AG20443 (cell line): ENCODE data around the gene ICOSLG.
"Not testable (repeated sequence)": the region's sequence is repeated elsewhere in the genome, so short reads cannot be mapped to it uniquely, and the experiment has no call there.

ENCODE experiments used
- DNase-seq: peaks from one replicate; pipeline ENCODE4 v3.0.0; 2012; ENCODE audit warnings: low spot score, mixed read lengths

ICOSLG gene

GRCh38 chr21:44263768-44264167 lies 23.0 kb upstream of the ICOSLG start:
- no peak for DNase-seq

DNA sequence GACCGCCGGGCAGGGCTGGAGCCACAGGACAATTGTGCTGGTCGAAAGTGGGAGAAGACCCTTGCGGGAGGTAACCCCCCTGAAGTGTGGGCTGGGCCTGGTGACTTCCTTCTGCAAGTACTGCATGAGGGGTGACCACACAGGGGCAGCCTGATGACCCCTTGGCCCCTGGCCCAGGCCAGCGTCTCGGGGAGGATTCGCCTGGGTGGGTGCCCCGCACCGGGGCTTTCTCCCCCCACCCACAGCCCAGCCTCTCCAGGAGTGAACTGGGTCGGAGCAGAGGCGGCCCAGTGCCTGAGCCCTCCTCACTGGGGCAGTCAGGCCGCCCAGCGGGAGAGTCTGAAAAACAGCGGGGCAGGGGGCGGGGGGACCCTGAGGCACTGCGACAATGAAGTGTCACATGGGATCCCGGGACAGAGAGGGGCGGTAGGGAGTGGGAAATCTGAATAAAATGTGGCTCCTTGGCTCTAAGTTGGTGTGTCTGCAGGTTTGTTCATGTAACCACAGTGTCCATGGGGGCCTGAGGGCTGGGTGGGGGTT lies 22.5 kb upstream of the ICOSLG start:
- DNase-seq, result no peak

- DNase-seq, result no peak
These were observed 21.8 kb upstream of the ICOSLG start for GRCh38 chr21:44262338-44263056.

DNA sequence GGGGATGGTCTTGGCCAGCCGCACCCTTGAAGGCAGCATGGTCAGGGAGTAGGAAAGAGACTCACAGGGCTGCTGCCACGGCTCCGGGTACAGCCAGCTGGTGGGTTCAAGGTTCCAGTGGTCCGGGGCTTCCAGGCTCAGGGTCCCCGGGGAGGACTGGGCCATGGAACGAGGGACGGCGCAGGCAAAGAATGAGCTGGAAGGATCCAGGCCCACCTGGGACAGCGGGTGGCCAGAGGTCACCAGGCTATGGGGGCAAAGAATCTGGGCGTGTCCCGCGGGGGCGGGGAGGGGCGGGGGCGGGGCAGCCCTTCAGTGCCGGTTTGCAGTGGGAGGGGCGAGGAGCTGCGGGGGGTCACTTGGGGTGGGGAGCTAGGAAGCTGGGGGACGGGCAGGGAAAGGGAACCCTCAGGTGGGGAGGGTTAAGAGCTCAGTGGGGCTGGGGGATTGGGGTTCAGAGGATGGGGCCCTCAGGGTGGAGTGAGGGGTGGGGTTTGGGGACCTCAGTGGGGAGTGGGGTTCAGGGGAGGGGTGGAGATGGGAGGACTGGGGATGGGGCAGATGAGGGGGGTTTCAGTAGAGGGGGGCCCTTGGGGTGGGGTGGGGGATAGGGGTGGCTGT lies 21.0 kb upstream of the ICOSLG start, which contains the start of gene DNMT3L:
Gene DNMT3L, minus strand, starts transcription at position 223 of the 621 bp plus-strand sequence. CDS start 638 bp downstream, outside the sequence.
- DNase-seq, result no peak

- no peak for DNase-seq
These were observed 20.3 kb upstream of the ICOSLG start for GRCh38 chr21:44260791-44261631.

GRCh38 chr21:44260066-44260465 lies 19.3 kb upstream of the ICOSLG start:
- no peak for DNase-seq

- no peak for DNase-seq
These were observed 18.5 kb upstream of the ICOSLG start for GRCh38 chr21:44259082-44259705.

GRCh38 chr21:44258056-44258725 lies 17.4 kb upstream of the ICOSLG start:
- DNase-seq, result no peak

DNA sequence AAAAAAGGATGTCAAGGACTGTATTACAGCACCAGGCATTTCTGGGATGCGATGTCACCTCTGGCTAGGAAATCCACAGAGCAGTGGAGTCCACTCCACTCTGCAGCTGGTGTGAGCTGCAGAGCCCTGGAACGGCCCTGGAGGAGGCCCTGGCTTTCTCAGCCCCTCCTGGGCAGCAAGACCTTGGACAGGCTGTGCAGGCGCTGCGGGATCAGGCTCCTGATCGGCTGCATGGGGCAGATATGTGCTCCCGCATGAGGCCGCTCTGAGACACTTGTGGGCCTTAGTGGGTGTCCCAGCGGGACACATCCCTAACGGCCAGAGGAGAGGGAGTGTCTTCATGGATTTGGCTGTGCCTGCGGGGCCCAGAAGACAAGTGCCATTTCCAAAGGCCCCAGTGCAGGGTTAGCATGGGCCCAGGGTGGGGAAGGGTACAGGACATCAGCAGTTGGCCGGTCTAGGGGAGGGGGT lies 14.8 kb upstream of the ICOSLG start:
- DNase-seq, result peak; percentile 69

DNA sequence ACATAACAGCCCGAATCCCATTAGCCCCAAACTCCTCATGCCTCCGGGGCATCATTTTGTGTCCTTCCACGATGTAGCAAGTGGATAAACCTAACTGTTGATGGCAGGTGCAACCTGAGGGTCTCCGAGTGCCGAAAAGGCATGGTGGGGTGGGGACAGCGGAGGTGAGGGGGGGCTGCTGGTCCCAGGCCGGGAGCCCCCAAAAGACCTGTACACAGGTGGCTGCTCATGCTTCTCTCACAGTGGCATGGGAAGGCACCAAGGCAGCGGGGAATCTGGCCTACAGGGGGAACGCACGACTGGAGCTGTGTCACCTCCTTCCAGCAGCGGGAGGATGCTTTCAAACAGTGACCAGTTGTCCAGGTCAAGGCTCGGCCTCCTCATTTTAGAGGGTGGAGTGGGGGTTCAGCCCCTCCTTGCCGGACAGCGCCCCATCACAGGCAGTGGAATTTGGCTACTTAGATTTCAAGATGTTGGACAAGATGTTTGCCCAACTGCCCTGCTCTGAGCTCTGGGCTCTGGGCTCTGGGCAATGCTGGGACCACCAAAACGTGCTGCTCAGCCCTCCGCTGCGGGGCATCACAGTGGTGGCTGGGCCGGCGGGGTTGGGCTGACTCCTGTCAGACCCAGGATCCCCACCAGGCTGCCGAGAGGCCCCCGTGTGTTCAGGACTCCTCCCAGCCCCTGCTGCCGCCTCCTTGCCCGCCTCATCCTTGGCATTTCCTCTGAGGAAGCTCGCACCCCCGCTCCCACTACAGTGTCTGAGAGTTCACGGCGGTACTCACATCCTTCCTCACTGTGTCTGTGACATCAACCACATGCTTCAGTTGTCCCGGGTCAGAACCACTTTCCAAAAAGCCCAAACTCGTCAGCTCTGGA lies 13.3 kb upstream of the ICOSLG start:
- DNase-seq, result no peak

- not testable (repeated sequence) for DNase-seq
These were observed 8.7 kb upstream of the ICOSLG start for GRCh38 chr21:44249204-44250037.

- DNase-seq, result not testable (repeated sequence)
These were observed 7.2 kb upstream of the ICOSLG start for GRCh38 chr21:44247904-44248303.

- not testable (repeated sequence) for DNase-seq
These were observed 3.2 kb upstream of the ICOSLG start for GRCh38 chr21:44243980-44244379.

GRCh38 chr21:44241281-44241680 lies 538 bp upstream of the ICOSLG start:
- not testable (repeated sequence) for DNase-seq

- DNase-seq, result not testable (repeated sequence)
These were observed 390 bp downstream of the ICOSLG start for GRCh38 chr21:44240353-44240752.

- not testable (repeated sequence) for DNase-seq
These were observed 11.2 kb downstream of the ICOSLG start for GRCh38 chr21:44229561-44229960.

DNA sequence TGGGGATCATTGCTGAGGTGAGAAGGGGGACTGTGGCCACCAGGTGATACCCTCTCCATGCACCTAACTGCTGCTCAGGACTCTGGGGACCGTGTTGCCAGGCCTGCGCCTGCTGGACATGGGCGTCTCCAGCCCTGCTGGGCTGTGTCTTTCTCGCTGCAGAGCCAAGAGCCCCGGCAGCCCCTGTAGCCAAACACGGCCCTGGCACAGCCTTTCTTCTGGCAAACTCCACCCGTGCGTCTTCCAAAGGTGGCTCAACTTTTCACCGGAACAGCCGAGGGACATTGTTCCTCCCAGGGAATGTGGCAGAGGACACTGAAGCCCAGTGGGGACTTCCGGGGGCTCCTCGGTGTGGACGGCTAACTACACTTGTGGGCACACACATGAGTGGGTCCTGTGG lies 12.6 kb downstream of the ICOSLG start:
- DNase-seq, result not testable (repeated sequence)

- not testable (repeated sequence) for DNase-seq
These were observed 13.1 kb downstream of the ICOSLG start for GRCh38 chr21:44227614-44228013.

DNA sequence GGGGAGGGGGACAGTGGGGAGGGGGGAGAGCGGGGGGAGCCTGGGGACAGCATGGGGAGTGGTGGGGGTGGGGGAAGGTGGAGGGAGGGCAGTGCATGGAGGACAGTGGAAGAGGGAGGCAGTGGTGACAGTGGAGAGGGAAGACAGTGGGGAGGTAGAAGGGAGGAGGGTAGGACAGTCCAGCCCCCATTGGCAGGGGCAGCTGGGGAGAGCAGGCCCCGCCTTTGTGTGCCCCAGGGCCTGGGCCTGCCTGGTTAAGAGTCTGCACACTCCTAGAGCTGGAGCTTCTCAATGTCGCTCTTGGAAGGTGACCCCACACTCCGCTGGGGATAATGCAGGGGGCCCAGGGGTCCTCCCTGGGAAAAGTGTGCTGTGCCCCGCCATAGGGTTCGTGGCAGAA lies 15.1 kb downstream of the ICOSLG start:
- DNase-seq, result not testable (repeated sequence)
